GM23248 (cell line): Measurements from ENCODE around the gene SNTG2. TPM values are rescaled to one million over a fixed set of nuclear protein-coding genes. Genes with fewer than 3 reads are reported as not detected.

Experiments
- DNase-seq: peaks from one replicate; pipeline ENCODE4 v3.0.0-alpha.2; 2015
- H2AFZ ChIP-seq: fragments of 200-600 bp; sonication (generic); 2 replicates; pipeline ENCODE4 v1.6.1; 2016; ENCODE audit warnings: antibody characterized with exemption
- H3F3A ChIP-seq: fragments of 200-600 bp; sonication (generic); 2 replicates; pipeline ENCODE4 v1.6.1; 2016; ENCODE audit warnings: mild to moderate bottlenecking, antibody characterized with exemption, mixed run types; ENCODE audit not compliant: insufficient read depth
- H3K27ac ChIP-seq: fragments of 200-600 bp; sonication (generic); 2 replicates; pipeline ENCODE4 v1.5.1; 2016; ENCODE audit warnings: mild to moderate bottlenecking
- H3K27me3 ChIP-seq: fragments of 200-600 bp; sonication (generic); replicated peaks from 2 replicates; pipeline ENCODE4 v1.6.1; 2016; ENCODE audit warnings: mild to moderate bottlenecking; ENCODE audit not compliant: insufficient read depth
- H3K36me3 ChIP-seq: fragments of 200-600 bp; sonication (generic); 2 replicates; pipeline ENCODE4 v1.6.1; 2016; ENCODE audit warnings: low read depth, mild to moderate bottlenecking
- H3K4me1 ChIP-seq: fragments of 200-600 bp; sonication (generic); 2 replicates; pipeline ENCODE4 v1.6.1; 2016; ENCODE audit warnings: mild to moderate bottlenecking; ENCODE audit not compliant: insufficient read depth
- H3K4me2 ChIP-seq: fragments of 200-600 bp; sonication (generic); one replicate; pipeline ENCODE4 v1.6.1; 2016; ENCODE audit warnings: mild to moderate bottlenecking; ENCODE audit not compliant: unreplicated experiment
- H3K4me3 ChIP-seq: fragments of 200-600 bp; sonication (generic); 2 replicates; pipeline ENCODE4 v1.5.1; 2016; ENCODE audit warnings: mild to moderate bottlenecking
- H3K79me2 ChIP-seq: fragments of 200-600 bp; sonication (generic); 2 replicates; pipeline ENCODE4 v1.6.1; 2016; ENCODE audit warnings: mild to moderate bottlenecking; ENCODE audit not compliant: insufficient read depth
- H3K9ac ChIP-seq: fragments of 200-600 bp; sonication (generic); 2 replicates; pipeline ENCODE4 v1.6.1; 2016; ENCODE audit warnings: mild to moderate bottlenecking
- H3K9me2 ChIP-seq: fragments of 200-600 bp; sonication (generic); 2 replicates; pipeline ENCODE4 v1.6.1; 2016; ENCODE audit warnings: mixed run types, mild to moderate bottlenecking, moderate library complexity; ENCODE audit not compliant: insufficient read depth
- H3K9me3 ChIP-seq: fragments of 200-600 bp; sonication (generic); one replicate; pipeline ENCODE4 v1.6.1; 2017; ENCODE audit warnings: low read depth
- H4K20me1 ChIP-seq: fragments of 200-600 bp; sonication (generic); 2 replicates; pipeline ENCODE4 v1.6.0; 2016; ENCODE audit not compliant: insufficient read depth
- EZH2 ChIP-seq: fragments of 200-600 bp; sonication (generic); IDR thresholded peaks from 2 replicates; pipeline ENCODE4 v1.6.1; 2018; ENCODE audit warnings: antibody characterized with exemption, mild to moderate bottlenecking; ENCODE audit not compliant: insufficient read depth, poor library complexity, severe bottlenecking
- EZH2phosphoT487 ChIP-seq: fragments of 200-600 bp; sonication (generic); IDR thresholded peaks from 2 replicates; pipeline ENCODE4 v1.6.1; 2018; ENCODE audit warnings: antibody characterized with exemption, moderate library complexity, mild to moderate bottlenecking, low read depth; ENCODE audit not compliant: insufficient read depth
- WGBS, 2 experiments: methylation state at CpG; one replicate each; pipeline ENCODE4 v1.1.6; 2015 to 2017; ENCODE audit warnings: low lambda C conversion rate in 2 of 2, low coverage in 1 of 2; ENCODE audit errors: missing lambda C conversion rate in 2 of 2; 5-methylcytosine and 5-hydroxymethylcytosine counted together
- in situ Hi-C: fragments of 300-500 bp; cut with MboI; formaldehyde crosslinking; loops from 2 replicates; pipeline ENCODE4 v1.15.0; 2020
- polyA plus RNA-seq: library from polyadenylated mRNA; unstranded; fragments of >200 nt; fragmentation: Nextera tagmentation; extraction: Ambion mirVana; gene quantifications from 2 replicates; pipeline ENCODE4 v1.2.1, GENCODE V29; 2016
- total RNA-seq: library from RNA; depleted of rRNA; stranded (reverse); fragments of >200 nt; shearing (Covaris generic); gene quantifications from 2 replicates; pipeline ENCODE4 v1.2.3, GENCODE V29; 2014

Gene SNTG2
- total and polyA plus RNA-seq, 2 experiments from 2014 or later = not detected

DNA sequence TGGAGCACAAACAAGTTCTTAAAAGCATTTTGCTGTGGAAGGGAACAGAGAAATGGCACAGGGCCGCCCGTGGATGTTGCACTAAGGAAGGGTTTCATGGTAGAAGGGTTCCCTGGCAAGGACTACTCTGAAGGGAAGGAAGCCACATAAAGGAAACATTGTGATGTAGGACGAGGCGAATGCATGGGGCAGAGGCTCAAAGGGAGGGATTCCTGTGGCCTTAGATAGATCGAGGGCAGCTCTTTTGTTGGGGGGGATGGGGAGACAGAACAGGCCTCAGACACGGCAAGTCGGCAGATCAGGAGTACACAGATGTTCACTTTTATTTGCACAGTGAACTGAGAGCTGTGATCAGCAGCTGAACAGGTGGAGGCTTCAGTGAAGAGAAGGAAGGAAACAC is 205.4 kb downstream of the SNTG2 start:
- DNase-seq = no peak
- Histone ChIP-seq H3K79me2 (no peaks in the 10 kb centered on the region), H3K9me3 (no peaks in the 10 kb centered on the region), H3K4me1 (no peaks in the 10 kb centered on the region), H3K9ac (no peak overlapping the region), H3K27ac (no peak overlapping the region), H3K4me2 (no peak overlapping the region), H3F3A (no peaks in the 10 kb centered on the region), H3K4me3 (no peak overlapping the region), H3K36me3 (no peaks in the 10 kb centered on the region), H3K27me3 (no peaks in the 10 kb centered on the region), H3K9me2 (no peaks in the 10 kb centered on the region), H2AFZ (no peak overlapping the region), H4K20me1 (no peaks in the 10 kb centered on the region)
- 47 to 50% methylated on average over 7 of the region's 7 CpGs for WGBS, 2 experiments
- no peak for TF ChIP-seq EZH2phosphoT487
- no peak for TF ChIP-seq EZH2
- in situ Hi-C loops = no loop called here

- no peaks in the 10 kb centered on the region for H4K20me1 ChIP-seq
- no peaks in the 10 kb centered on the region for H3K36me3 ChIP-seq
- in situ Hi-C loops = no loop called here
- no peaks in the 10 kb centered on the region for H3K27me3 ChIP-seq
- 33 to 46% methylated on average over 13 to 14 of the region's 14 CpGs for WGBS, 2 experiments
- H3K4me3 ChIP-seq = no peak overlapping the region
- H3K9me3 ChIP-seq = no peaks in the 10 kb centered on the region
- H3K9me2 ChIP-seq = no peaks in the 10 kb centered on the region
- no peak for DNase-seq
- H3K9ac ChIP-seq = no peak overlapping the region
- no peak overlapping the region for H3K27ac ChIP-seq
- H3K79me2 ChIP-seq = no peaks in the 10 kb centered on the region
- TF ChIP-seq EZH2 = no peak
- no peak for TF ChIP-seq EZH2phosphoT487
- H2AFZ ChIP-seq = no peak overlapping the region
- H3F3A ChIP-seq = no peaks in the 10 kb centered on the region
- H3K4me2 ChIP-seq = no peak overlapping the region
- H3K4me1 ChIP-seq = no peaks in the 10 kb centered on the region
Measured at GRCh38 chr2:1156531-1156930, 205.9 kb downstream of the SNTG2 start.

GRCh38 chr2:1157107-1157506 is 206.5 kb downstream of the SNTG2 start:
- no peak overlapping the region for H3K4me2 ChIP-seq
- H3K79me2 ChIP-seq = no peaks in the 10 kb centered on the region
- no peak for DNase-seq
- in situ Hi-C loops = no loop called here
- no peak overlapping the region for H3K27ac ChIP-seq
- H3K27me3 ChIP-seq = no peaks in the 10 kb centered on the region
- H2AFZ ChIP-seq = no peak overlapping the region
- no peaks in the 10 kb centered on the region for H3F3A ChIP-seq
- no peaks in the 10 kb centered on the region for H3K4me1 ChIP-seq
- no peaks in the 10 kb centered on the region for H3K9me3 ChIP-seq
- no peaks in the 10 kb centered on the region for H4K20me1 ChIP-seq
- H3K9ac ChIP-seq = no peak overlapping the region
- WGBS, 2 experiments = 57 to 68% methylated on average over 15 of the region's 15 CpGs
- no peaks in the 10 kb centered on the region for H3K36me3 ChIP-seq
- no peaks in the 10 kb centered on the region for H3K9me2 ChIP-seq
- TF ChIP-seq EZH2phosphoT487 = no peak
- no peak for TF ChIP-seq EZH2
- H3K4me3 ChIP-seq = no peak overlapping the region

DNA sequence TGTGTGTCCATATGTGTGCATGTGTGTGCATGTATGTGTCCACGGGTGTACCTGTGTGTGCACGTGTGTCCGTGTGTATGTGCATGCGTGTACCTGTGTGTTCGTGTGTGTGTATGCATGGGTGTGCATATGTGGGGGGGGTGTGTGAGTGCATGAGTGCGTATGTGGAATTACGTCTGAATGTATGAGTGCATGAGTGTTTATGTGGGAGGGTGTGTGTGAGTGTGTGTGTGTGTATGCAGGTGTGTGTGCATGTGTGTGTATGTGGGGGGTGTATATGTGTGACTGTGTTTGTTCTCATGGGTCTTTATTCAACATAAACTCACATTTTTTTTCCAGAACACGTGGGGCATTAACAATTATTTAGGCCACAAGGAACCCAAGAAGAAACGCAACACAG is 208.4 kb downstream of the SNTG2 start:
- H3K36me3 ChIP-seq = no peaks in the 10 kb centered on the region
- TF ChIP-seq EZH2phosphoT487 = no peak
- no peak for TF ChIP-seq EZH2
- H3K27ac ChIP-seq = no peak overlapping the region
- no peaks in the 10 kb centered on the region for H3K27me3 ChIP-seq
- in situ Hi-C loops = no loop called here
- H3K79me2 ChIP-seq = no peaks in the 10 kb centered on the region
- H3F3A ChIP-seq = no peaks in the 10 kb centered on the region
- no peaks in the 10 kb centered on the region for H3K9me3 ChIP-seq
- H4K20me1 ChIP-seq = no peaks in the 10 kb centered on the region
- no peak overlapping the region for H3K4me3 ChIP-seq
- 38% methylated on average over 9 of the region's 9 CpGs for WGBS, 2 experiments
- no peak overlapping the region for H2AFZ ChIP-seq
- no peaks in the 10 kb centered on the region for H3K9me2 ChIP-seq
- no peak overlapping the region for H3K4me2 ChIP-seq
- no peak overlapping the region for H3K9ac ChIP-seq
- no peak for DNase-seq
- no peaks in the 10 kb centered on the region for H3K4me1 ChIP-seq

DNA sequence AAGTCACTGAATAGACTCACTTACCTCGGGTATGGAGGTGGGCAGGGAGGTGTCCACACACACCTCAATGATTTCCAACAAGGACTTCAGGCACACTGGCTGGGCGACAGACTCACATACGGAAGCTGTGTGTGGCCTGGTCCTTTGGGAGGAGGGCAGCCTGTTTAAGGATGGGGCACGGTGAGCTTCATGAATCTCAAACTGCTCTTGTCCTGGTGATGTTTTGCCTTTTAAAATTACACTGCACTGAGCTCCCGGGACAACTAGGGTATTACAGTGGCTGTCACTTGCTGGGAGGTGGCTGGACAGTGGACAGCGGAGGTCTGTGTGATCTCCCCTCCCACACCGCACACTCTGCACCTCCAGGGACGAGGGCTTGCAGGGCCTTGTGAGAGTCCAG is 211.6 kb downstream of the SNTG2 start:
- Histone ChIP-seq H2AFZ (no peak overlapping the region), H3F3A (no peaks in the 10 kb centered on the region), H3K9ac (no peak overlapping the region), H3K27me3 (no peaks in the 10 kb centered on the region), H3K36me3 (no peaks in the 10 kb centered on the region), H3K4me1 (no peaks in the 10 kb centered on the region), H3K9me2 (no peaks in the 10 kb centered on the region), H3K9me3 (no peaks in the 10 kb centered on the region), H3K4me2 (no peak overlapping the region), H3K27ac (no peak overlapping the region), H3K4me3 (no peak overlapping the region), H4K20me1 (no peaks in the 10 kb centered on the region), H3K79me2 (no peaks in the 10 kb centered on the region)
- 61% methylated on average over 8 of the region's 8 CpGs for WGBS, 2 experiments
- TF ChIP-seq EZH2phosphoT487 (no peak), EZH2 (no peak)
- DNase-seq = no peak
- in situ Hi-C loops = no loop called here
